ENCODE data around the gene GATA6. TPM values are rescaled to one million over a fixed set of nuclear protein-coding genes. Genes with fewer than 3 reads are reported as not detected.
A peak's percentile ranks its signal among the peaks of the same experiment; 100 is the strongest.

GATA6 gene
- total RNA-seq, 2 donors from 2014 or later = 106 to 158 TPM

DNA sequence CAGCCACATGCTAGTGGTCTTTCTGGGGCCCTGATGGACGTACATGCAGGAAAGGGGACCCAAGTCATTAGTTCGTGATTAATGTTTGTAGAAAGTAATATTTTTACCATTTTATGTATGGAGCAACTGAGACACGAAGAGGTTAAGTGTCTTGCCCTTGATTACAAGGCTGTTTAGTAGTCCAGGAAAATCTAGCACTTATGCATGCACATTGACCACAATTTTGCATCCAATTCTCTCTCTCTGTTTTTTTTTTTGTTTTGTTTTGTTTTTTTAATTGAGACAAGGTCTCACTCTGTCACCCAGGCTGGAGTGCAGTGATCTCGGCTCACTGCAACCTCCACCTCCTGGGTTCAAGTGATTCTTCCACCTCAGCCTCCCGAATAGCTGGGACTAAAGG lies 8.3 kb upstream of the GATA6 start:
- Histone ChIP-seq H3K27ac (ENCODE audit: low read depth, low read length) (no peak overlapping the region), H3K27me3 (ENCODE audit: control insufficient read depth, insufficient read depth, low read length, poor library complexity, severe bottlenecking) (peaks cover 9% of the 10 kb centered on the region), H3K4me1 (ENCODE audit: control insufficient read depth, insufficient read depth, low read length) (peaks cover 18% of the 10 kb centered on the region), H3K36me3 (ENCODE audit: control insufficient read depth, insufficient read depth, low read length) (peaks cover 17% of the 10 kb centered on the region), H3K9me3 (ENCODE audit: control insufficient read depth, low read length) (no peaks in the 10 kb centered on the region), H3K4me3 (ENCODE audit: low read length) (no peak overlapping the region), H3K9ac (ENCODE audit: extremely low read depth, low read length, poor library complexity, severe bottlenecking) (no peak overlapping the region)
- TF ChIP-seq, protein P1, sequence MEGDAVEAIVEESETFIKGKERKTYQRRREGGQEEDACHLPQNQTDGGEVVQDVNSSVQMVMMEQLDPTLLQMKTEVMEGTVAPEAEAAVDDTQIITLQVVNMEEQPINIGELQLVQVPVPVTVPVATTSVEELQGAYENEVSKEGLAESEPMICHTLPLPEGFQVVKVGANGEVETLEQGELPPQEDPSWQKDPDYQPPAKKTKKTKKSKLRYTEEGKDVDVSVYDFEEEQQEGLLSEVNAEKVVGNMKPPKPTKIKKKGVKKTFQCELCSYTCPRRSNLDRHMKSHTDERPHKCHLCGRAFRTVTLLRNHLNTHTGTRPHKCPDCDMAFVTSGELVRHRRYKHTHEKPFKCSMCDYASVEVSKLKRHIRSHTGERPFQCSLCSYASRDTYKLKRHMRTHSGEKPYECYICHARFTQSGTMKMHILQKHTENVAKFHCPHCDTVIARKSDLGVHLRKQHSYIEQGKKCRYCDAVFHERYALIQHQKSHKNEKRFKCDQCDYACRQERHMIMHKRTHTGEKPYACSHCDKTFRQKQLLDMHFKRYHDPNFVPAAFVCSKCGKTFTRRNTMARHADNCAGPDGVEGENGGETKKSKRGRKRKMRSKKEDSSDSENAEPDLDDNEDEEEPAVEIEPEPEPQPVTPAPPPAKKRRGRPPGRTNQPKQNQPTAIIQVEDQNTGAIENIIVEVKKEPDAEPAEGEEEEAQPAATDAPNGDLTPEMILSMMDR (conservative IDR thresholded peaks at IDR 0.05) = no peak
- H3K27ac Mint-ChIP-seq = no peak overlapping the region
- no peaks in the 10 kb centered on the region for H3K9me3 Mint-ChIP-seq
- no peak overlapping the region for H3K4me3 Mint-ChIP-seq
- peaks cover 37% of the 10 kb centered on the region for H3K27me3 Mint-ChIP-seq (ENCODE audit: insufficient read depth)
- peaks cover 6% of the 10 kb centered on the region for H3K36me3 Mint-ChIP-seq (ENCODE audit: low read depth)
- WGBS, 2 experiments (ENCODE audit: insufficient coverage in 1 of 2, insufficient read length in 1 of 2) = 95 to 97% methylated on average over 5 of the region's 5 CpGs
- peaks cover 42% of the 10 kb centered on the region for H3K4me1 Mint-ChIP-seq
- DNase-seq = no peak

- Mint-ChIP-seq H3K4me1 (peaks cover 42% of the 10 kb centered on the region), H3K4me3 (peak overlapping the region; percentile 98), H3K36me3 (ENCODE audit: low read depth) (peaks cover 18% of the 10 kb centered on the region), H3K27ac (peak overlapping the region; percentile 2), H3K9me3 (no peaks in the 10 kb centered on the region), H3K27me3 (ENCODE audit: insufficient read depth) (peaks cover 62% of the 10 kb centered on the region)
- TF ChIP-seq, protein P1 (conservative IDR thresholded peaks at IDR 0.05) = no peak
- WGBS, 2 experiments (ENCODE audit: insufficient coverage in 1 of 2, insufficient read length in 1 of 2) = 65 to 83% methylated on average over 6 to 8 of the region's 8 CpGs
- H3K36me3 ChIP-seq (ENCODE audit: control insufficient read depth, insufficient read depth, low read length) = peaks cover 28% of the 10 kb centered on the region
- no peak overlapping the region for H3K27ac ChIP-seq (ENCODE audit: low read depth, low read length)
- H3K9ac ChIP-seq (ENCODE audit: extremely low read depth, low read length, poor library complexity, severe bottlenecking) = no peak overlapping the region
- H3K4me1 ChIP-seq (ENCODE audit: control insufficient read depth, insufficient read depth, low read length) = peaks cover 18% of the 10 kb centered on the region
- peaks cover 28% of the 10 kb centered on the region for H3K27me3 ChIP-seq (ENCODE audit: control insufficient read depth, insufficient read depth, low read length, poor library complexity, severe bottlenecking)
- H3K4me3 ChIP-seq (ENCODE audit: low read length) = peak overlapping the region; percentile 83
- no peaks in the 10 kb centered on the region for H3K9me3 ChIP-seq (ENCODE audit: control insufficient read depth, low read length)
- DNase-seq = no peak
Measured at GRCh38 chr18:22163416-22164161, 5.8 kb upstream of the GATA6 start.

DNA sequence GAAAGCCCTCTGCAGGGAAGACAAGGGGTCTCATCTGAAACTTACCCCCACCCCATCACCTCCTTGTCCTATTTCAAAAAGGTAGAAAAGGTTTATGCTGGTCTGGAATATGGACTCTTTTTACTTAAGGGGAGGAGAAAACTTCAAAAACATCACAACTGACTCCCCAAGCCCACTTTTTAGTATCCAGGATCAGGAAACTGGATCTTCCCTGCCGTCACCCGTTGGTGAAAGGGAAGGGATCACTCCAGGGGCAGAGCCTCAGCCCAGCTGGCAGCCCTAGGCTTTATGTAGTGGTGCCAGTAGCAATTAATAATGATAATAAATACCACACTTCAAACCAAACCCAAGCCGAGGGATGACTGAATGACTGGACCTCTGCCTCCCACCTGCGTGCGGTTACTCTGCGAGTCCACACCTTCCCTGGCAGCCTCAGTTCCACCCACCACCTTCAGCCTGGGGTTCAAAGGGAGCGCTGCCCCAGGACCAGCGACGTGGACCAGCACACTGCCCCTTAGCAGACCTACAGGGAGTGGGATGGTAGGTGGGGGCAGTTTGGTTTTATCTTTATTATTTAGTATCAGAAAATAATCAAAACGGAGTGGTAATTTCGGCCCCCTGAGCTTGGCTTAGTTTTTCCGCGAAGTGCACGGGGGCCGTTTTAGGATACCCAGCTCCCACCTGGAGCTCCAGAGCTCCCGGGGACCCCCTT lies 4.9 kb upstream of the GATA6 start:
- TF ChIP-seq, protein P1 (conservative IDR thresholded peaks at IDR 0.05) = no peak
- DNase-seq = peak; percentile 51
- Histone ChIP-seq H3K4me3 (ENCODE audit: low read length) (peak overlapping the region; percentile 83), H3K9ac (ENCODE audit: extremely low read depth, low read length, poor library complexity, severe bottlenecking) (peak overlapping the region; percentile 99), H3K27ac (ENCODE audit: low read depth, low read length) (no peak overlapping the region), H3K9me3 (ENCODE audit: control insufficient read depth, low read length) (no peaks in the 10 kb centered on the region), H3K4me1 (ENCODE audit: control insufficient read depth, insufficient read depth, low read length) (peaks cover 18% of the 10 kb centered on the region), H3K27me3 (ENCODE audit: control insufficient read depth, insufficient read depth, low read length, poor library complexity, severe bottlenecking) (peaks cover 28% of the 10 kb centered on the region), H3K36me3 (ENCODE audit: control insufficient read depth, insufficient read depth, low read length) (peaks cover 28% of the 10 kb centered on the region)
- peaks cover 40% of the 10 kb centered on the region for H3K4me1 Mint-ChIP-seq
- no peak overlapping the region for H3K27ac Mint-ChIP-seq
- H3K9me3 Mint-ChIP-seq = no peaks in the 10 kb centered on the region
- peak overlapping the region; percentile 98 for H3K4me3 Mint-ChIP-seq
- H3K27me3 Mint-ChIP-seq (ENCODE audit: insufficient read depth) = peaks cover 64% of the 10 kb centered on the region
- WGBS, 2 experiments (ENCODE audit: insufficient coverage in 1 of 2, insufficient read length in 1 of 2) = 10 to 18% methylated on average over 4 to 16 of the region's 16 CpGs
- peaks cover 18% of the 10 kb centered on the region for H3K36me3 Mint-ChIP-seq (ENCODE audit: low read depth)

All from endodermal cell (in vitro differentiated cells).